Fibroblast of skin of right biceps (primary cell): ENCODE results near the gene TCAP.

Source experiments
- DNase-seq: peaks from one replicate; pipeline ENCODE4 v3.0.0-alpha.2; 2013

TCAP gene

GRCh38 chr17:39667945-39668924 is 3.1 kb downstream of the TCAP start, which contains the start of gene PNMT:
Gene PNMT (plus strand): TSS chr17:39668453. CDS start chr17:39668476, 23 bp downstream.
- DNase-seq, result peak; percentile 58

- DNase-seq, result no peak
Measured at GRCh38 chr17:39669897-39670735, 5.0 kb downstream of the TCAP start.

GRCh38 chr17:39670746-39671145 is 5.6 kb downstream of the TCAP start:
- no peak for DNase-seq

- peak; percentile 31 for DNase-seq
Measured at GRCh38 chr17:39671651-39672521, 6.7 kb downstream of the TCAP start.

GRCh38 chr17:39672522-39673334 is 7.6 kb downstream of the TCAP start:
- DNase-seq, result no peak

GRCh38 chr17:39673335-39674081 is 8.4 kb downstream of the TCAP start:
- DNase-seq, result no peak

GRCh38 chr17:39674179-39674578 is 9.0 kb downstream of the TCAP start:
- no peak for DNase-seq

- no peak for DNase-seq
Measured at GRCh38 chr17:39674702-39675389, 9.7 kb downstream of the TCAP start.

GRCh38 chr17:39675390-39676082 is 10.4 kb downstream of the TCAP start:
- no peak for DNase-seq

GRCh38 chr17:39676198-39676819 is 11.2 kb downstream of the TCAP start:
- DNase-seq, result peak; percentile 42

- DNase-seq, result no peak
Measured at GRCh38 chr17:39677072-39677471, 11.9 kb downstream of the TCAP start.

GRCh38 chr17:39677542-39678339 is 12.6 kb downstream of the TCAP start:
- DNase-seq, result peak; percentile 45

GRCh38 chr17:39678340-39679116 is 13.4 kb downstream of the TCAP start:
- DNase-seq, result no peak

GRCh38 chr17:39679521-39680192 is 14.5 kb downstream of the TCAP start:
- DNase-seq, result no peak

- no peak for DNase-seq
Measured at GRCh38 chr17:39683295-39683939, 18.3 kb downstream of the TCAP start.
